CD14-positive monocyte (primary cell): Measurements from ENCODE around the gene MAP7D1. TPM values are rescaled to one million over a fixed set of nuclear protein-coding genes. Genes with fewer than 3 reads are reported as not detected.

ENCODE experiments used
- DNase-seq, 3 donors: peaks; one replicate each; pipeline ENCODE4 v3.0.0-alpha.2; 2011 to 2022
- H2AFZ ChIP-seq: 2 replicates; pipeline ENCODE4 v1.6.0; 2012; ENCODE audit warnings: mild to moderate bottlenecking, low read depth, low read length, inconsistent platforms; ENCODE audit not compliant: insufficient read depth, poor library complexity, severe bottlenecking
- H3K27ac ChIP-seq, 2 donors: 1 replicate in 1 of 2; 2 replicates in 1 of 2; pipeline ENCODE4 v1.5.1; 2012 to 2013; ENCODE audit warnings: low read length in 2 of 2, control low read depth in 1 of 2, inconsistent platforms in 1 of 2, low read depth in 1 of 2, mild to moderate bottlenecking in 1 of 2
- H3K27me3 ChIP-seq, 2 donors: one replicate each; pipeline versions ENCODE4 v1.6.0 to v1.6.1; 2011 to 2013; ENCODE audit warnings: low read length in 2 of 2; ENCODE audit not compliant: control insufficient read depth in 2 of 2, insufficient read depth in 2 of 2
- H3K36me3 ChIP-seq, 2 donors: replicated peaks in 1 of 2; 1 replicate in 1 of 2; 2 replicates in 1 of 2; pipeline versions ENCODE4 v1.5.1 to v1.6.1; 2012 to 2013; ENCODE audit warnings: low read length in 2 of 2, control low read depth in 1 of 2, inconsistent platforms in 1 of 2, mild to moderate bottlenecking in 1 of 2; ENCODE audit not compliant: insufficient read depth in 2 of 2, control insufficient read depth in 1 of 2
- H3K4me1 ChIP-seq, 2 donors: 1 replicate in 1 of 2; 2 replicates in 1 of 2; pipeline versions ENCODE4 v1.5.1 to v1.6.1; 2012 to 2013; ENCODE audit warnings: low read length in 2 of 2, control low read depth in 1 of 2, inconsistent platforms in 1 of 2, mild to moderate bottlenecking in 1 of 2, moderate library complexity in 1 of 2; ENCODE audit not compliant: insufficient read depth in 2 of 2, control insufficient read depth in 1 of 2
- H3K4me2 ChIP-seq: replicated peaks from 2 replicates; pipeline ENCODE3; 2012; ENCODE audit warnings: low read length, moderate library complexity, mild to moderate bottlenecking; ENCODE audit not compliant: poor library complexity, severe bottlenecking; ENCODE audit errors: extremely low read depth
- H3K4me3 ChIP-seq, 3 experiments: fragments of 200-600 bp in 1 of 3; sonication (generic) in 1 of 3; replicated peaks in 1 of 3; 1 replicate in 2 of 3; 2 replicates in 1 of 3; pipeline ENCODE4 v1.5.1; 2011 to 2013; ENCODE audit warnings: low read length in 3 of 3, mild to moderate bottlenecking in 3 of 3, control low read depth in 2 of 3, low read depth in 2 of 3, inconsistent platforms in 1 of 3, moderate library complexity in 1 of 3
- H3K79me2 ChIP-seq: 2 replicates; pipeline ENCODE4 v1.6.0; 2012; ENCODE audit warnings: mild to moderate bottlenecking, control low read depth, inconsistent platforms, low read length, moderate library complexity; ENCODE audit not compliant: insufficient read depth
- H3K9ac ChIP-seq: 2 replicates; pipeline ENCODE4 v1.6.0; 2017; ENCODE audit warnings: low read length, mild to moderate bottlenecking; ENCODE audit not compliant: insufficient read depth, poor library complexity, severe bottlenecking
- H3K9me3 ChIP-seq, 2 donors: replicated peaks in 1 of 2; 1 replicate in 1 of 2; 2 replicates in 1 of 2; pipeline versions ENCODE4 v1.5.1 to v1.6.1; 2012 to 2013; ENCODE audit warnings: low read length in 2 of 2, control low read depth in 1 of 2; ENCODE audit not compliant: control insufficient read depth in 1 of 2, insufficient read depth in 1 of 2
- H4K20me1 ChIP-seq: 2 replicates; pipeline ENCODE4 v1.6.0; 2012; ENCODE audit warnings: mild to moderate bottlenecking, low read length, control low read depth, moderate library complexity; ENCODE audit not compliant: insufficient read depth
- H3K27ac Mint-ChIP-seq, 7 donors: one replicate each; pipeline ENCODE4 v1.8.0; 2020; ENCODE audit warnings: mild to moderate bottlenecking in 7 of 7, mixed read lengths in 7 of 7, moderate library complexity in 6 of 7, inconsistent platforms in 2 of 7
- H3K27me3 Mint-ChIP-seq, 3 donors: one replicate each; pipeline ENCODE4 v1.8.0; 2021 to 2022; ENCODE audit warnings: low read depth in 3 of 3, mild to moderate bottlenecking in 3 of 3, mixed read lengths in 3 of 3, moderate library complexity in 3 of 3, inconsistent platforms in 1 of 3
- H3K36me3 Mint-ChIP-seq, 2 donors: one replicate each; pipeline ENCODE4 v1.8.0; 2020; ENCODE audit warnings: mixed read lengths in 2 of 2, inconsistent platforms in 1 of 2, mild to moderate bottlenecking in 1 of 2
- H3K4me1 Mint-ChIP-seq: one replicate; pipeline ENCODE4 v1.8.0; 2020; ENCODE audit warnings: mild to moderate bottlenecking, mixed read lengths
- H3K4me3 Mint-ChIP-seq, 2 donors: one replicate each; pipeline ENCODE4 v1.8.0; 2020; ENCODE audit warnings: mild to moderate bottlenecking in 2 of 2, mixed read lengths in 2 of 2, moderate library complexity in 1 of 2
- H3K9me3 Mint-ChIP-seq, 7 donors: one replicate each; pipeline ENCODE4 v1.8.0; 2020 to 2022; ENCODE audit warnings: mixed read lengths in 7 of 7, mild to moderate bottlenecking in 6 of 7, moderate library complexity in 6 of 7, inconsistent platforms in 2 of 7
- WGBS: methylation state at CpG from one replicate; pipeline ENCODE4 v1.1.5; 2013; ENCODE audit warnings: missing lambda C conversion rate; ENCODE audit not compliant: insufficient coverage; 5-methylcytosine and 5-hydroxymethylcytosine counted together
- intact Hi-C, 2 donors: fragments of 100-400 bp; cut with micrococcal nuclease; formaldehyde crosslinking; loops; one replicate each; pipeline versions ENCODE4 v1.15.0 to v1.15.1; 2023
- polyA plus RNA-seq, 3 donors: library from polyadenylated mRNA; depleted of rRNA in 1 of 3; unstranded in 2 of 3; stranded (reverse) in 1 of 3; fragments of 300-500 nt in 2 of 3; fragments of >200 nt in 1 of 3; fragmentation: Illumina TruSeq in 2 of 3; gene quantifications; 1 replicate in 2 of 3; 2 replicates in 1 of 3; pipeline ENCODE4 v1.2.3, GENCODE V29; 2012 to 2021
- TF ChIP-seq, protein P1 (sequence below): fragments of 200-600 bp; IDR thresholded peaks from one replicate; pipeline ENCODE4 v1.8.0; 2022; ENCODE audit warnings: antibody characterized with exemption, mild to moderate bottlenecking

MAP7D1 gene
- polyA plus RNA-seq, 3 donors: 12.3 to 153 (median 13.6) TPM

DNA sequence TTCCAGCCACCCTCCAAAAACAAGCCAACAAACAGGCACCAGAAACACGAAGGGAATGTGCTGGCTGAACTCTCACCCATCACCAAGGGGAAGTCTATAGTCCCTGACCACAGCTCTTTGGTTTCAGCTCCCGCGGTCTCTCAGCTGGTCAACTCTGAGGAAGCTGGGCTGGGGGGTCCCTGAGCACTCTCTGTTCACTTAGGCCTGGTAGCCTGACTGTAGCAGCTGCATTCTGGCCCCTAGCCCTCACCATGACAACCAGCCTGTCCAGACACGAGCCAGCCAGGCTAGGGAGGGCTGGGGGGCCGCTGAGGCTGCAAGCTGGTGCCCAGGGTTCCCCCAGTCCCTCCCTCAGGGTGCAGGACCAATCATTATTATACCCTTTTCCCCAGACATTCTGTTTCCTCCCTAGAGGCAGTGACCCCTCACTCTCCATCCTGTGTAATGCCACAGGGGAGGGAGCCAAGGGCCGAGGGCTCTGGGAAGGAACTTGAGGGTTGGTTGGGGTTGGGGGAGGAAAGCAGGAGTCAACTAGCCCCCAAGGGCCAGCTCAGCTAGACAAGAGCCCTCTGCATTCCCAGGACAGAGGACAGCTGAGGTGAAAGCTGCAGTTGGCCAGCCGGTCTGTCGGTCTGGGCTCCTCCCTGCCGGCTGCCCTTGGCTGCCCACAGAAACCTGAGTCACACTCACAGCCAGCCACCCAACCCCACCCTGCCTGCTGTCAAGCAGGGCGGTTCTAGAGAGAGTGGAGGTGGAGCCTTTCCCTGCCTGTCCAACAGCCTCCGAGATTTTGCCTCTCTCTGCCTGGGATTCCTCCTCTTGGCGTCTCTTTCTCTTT lies 5.4 kb upstream of the MAP7D1 start:
- no peaks in the 10 kb centered on the region for H3K9me3 ChIP-seq
- peaks cover 7% of the 10 kb centered on the region for H4K20me1 ChIP-seq
- H3K27ac ChIP-seq: peak overlapping the region; percentile 100
- peaks cover 0 to 6% of the 10 kb centered on the region in 2 donors for H3K36me3 ChIP-seq
- intact Hi-C loops: no loop called here
- peaks cover 54 to 69% of the 10 kb centered on the region in 2 donors for H3K4me1 ChIP-seq
- peaks cover 48% of the 10 kb centered on the region for H3K79me2 ChIP-seq
- TF ChIP-seq, protein P1, sequence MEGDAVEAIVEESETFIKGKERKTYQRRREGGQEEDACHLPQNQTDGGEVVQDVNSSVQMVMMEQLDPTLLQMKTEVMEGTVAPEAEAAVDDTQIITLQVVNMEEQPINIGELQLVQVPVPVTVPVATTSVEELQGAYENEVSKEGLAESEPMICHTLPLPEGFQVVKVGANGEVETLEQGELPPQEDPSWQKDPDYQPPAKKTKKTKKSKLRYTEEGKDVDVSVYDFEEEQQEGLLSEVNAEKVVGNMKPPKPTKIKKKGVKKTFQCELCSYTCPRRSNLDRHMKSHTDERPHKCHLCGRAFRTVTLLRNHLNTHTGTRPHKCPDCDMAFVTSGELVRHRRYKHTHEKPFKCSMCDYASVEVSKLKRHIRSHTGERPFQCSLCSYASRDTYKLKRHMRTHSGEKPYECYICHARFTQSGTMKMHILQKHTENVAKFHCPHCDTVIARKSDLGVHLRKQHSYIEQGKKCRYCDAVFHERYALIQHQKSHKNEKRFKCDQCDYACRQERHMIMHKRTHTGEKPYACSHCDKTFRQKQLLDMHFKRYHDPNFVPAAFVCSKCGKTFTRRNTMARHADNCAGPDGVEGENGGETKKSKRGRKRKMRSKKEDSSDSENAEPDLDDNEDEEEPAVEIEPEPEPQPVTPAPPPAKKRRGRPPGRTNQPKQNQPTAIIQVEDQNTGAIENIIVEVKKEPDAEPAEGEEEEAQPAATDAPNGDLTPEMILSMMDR: no peak
- WGBS: 3% methylated on average over 6 of the region's 12 CpGs
- peak overlapping the region; percentile 92 for H3K9ac ChIP-seq
- H3K27ac Mint-ChIP-seq: peak overlapping the region; percentile 98 to 100 (median 99)
- no peaks in the 10 kb centered on the region for H3K27me3 ChIP-seq
- H3K27me3 Mint-ChIP-seq: peaks cover 0 to 2% (median 0%) of the 10 kb centered on the region in 3 donors
- H3K4me3 Mint-ChIP-seq: peak overlapping the region; percentile 85 to 93
- H2AFZ ChIP-seq: peak overlapping the region; percentile 59
- peak overlapping the region; percentile 76 for H3K4me2 ChIP-seq
- peaks cover 67% of the 10 kb centered on the region for H3K4me1 Mint-ChIP-seq
- DNase-seq: peak; percentile 92 to 94 (median 92)
- peak overlapping the region; percentile 6 to 68 (median 34) for H3K4me3 ChIP-seq
- H3K36me3 Mint-ChIP-seq: peaks cover 6% of the 10 kb centered on the region in 2 donors
- H3K9me3 Mint-ChIP-seq: peaks cover 0 to 3% (median 0%) of the 10 kb centered on the region in 7 donors

DNA sequence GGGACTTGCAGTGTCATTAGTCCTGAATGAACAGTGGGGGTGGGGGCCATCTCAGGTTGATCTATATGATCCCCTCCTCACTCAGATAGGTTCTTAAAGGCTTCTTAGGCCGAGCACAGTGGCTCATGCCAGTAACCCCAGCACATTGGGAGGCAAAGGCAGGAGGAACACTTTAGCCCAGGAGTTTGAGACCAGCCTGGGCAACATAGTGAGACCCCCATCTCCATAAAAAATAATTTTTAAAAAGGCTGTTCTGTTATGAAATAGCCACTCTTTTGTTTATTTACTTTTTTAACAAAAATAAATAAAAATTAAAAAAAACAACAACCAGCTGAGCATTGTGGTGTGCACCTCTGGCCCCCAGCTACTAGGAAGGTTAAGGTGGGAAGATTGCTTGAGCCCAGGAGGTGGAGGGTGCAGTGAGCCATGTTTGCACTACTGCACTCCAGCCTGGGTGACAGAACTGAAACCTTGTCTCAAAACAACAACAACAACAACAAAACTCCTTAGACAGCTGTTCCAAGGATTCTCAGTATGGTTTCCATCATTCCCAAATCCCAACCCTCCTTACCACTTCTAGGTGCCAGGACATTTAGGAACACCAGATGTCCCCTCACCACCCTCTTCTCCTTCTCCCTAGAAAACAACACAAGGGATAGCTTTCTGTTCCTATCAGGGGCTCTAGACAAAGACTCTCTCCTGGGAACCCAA lies 4.7 kb upstream of the MAP7D1 start:
- H3K4me3 Mint-ChIP-seq: peak overlapping the region; percentile 57 to 68
- intact Hi-C loops: no loop called here
- Histone ChIP-seq H3K9me3 (no peaks in the 10 kb centered on the region), H3K27me3 (no peaks in the 10 kb centered on the region), H3K79me2 (peaks cover 47% of the 10 kb centered on the region), H4K20me1 (peaks cover 6% of the 10 kb centered on the region), H2AFZ (peak overlapping the region; percentile 59), H3K4me1 (peaks cover 54 to 69% of the 10 kb centered on the region in 2 donors), H3K4me3 (peak overlapping the region in 1 of 3 experiments; percentile 68), H3K9ac (peak overlapping the region; percentile 92), H3K27ac (peak overlapping the region; percentile 100), H3K36me3 (peaks cover 0 to 6% of the 10 kb centered on the region in 2 donors), H3K4me2 (peak overlapping the region; percentile 76)
- H3K27ac Mint-ChIP-seq: peak overlapping the region; percentile 98 to 100 (median 99)
- WGBS: no CpG with 5 or more reads among the region's 1 CpG
- H3K4me1 Mint-ChIP-seq: peaks cover 67% of the 10 kb centered on the region
- H3K27me3 Mint-ChIP-seq: peaks cover 0 to 2% (median 0%) of the 10 kb centered on the region in 3 donors
- peaks cover 6% of the 10 kb centered on the region in 2 donors for H3K36me3 Mint-ChIP-seq
- TF ChIP-seq, protein P1: no peak
- DNase-seq: no peak
- H3K9me3 Mint-ChIP-seq: peaks cover 0 to 3% (median 0%) of the 10 kb centered on the region in 7 donors
